Endothelial cell of umbilical vein (primary cell): ENCODE measurements around the gene CASP10. TPM values are rescaled to one million over a fixed set of nuclear protein-coding genes. Genes with fewer than 3 reads are reported as not detected.

Experiments used
- BruUV-seq: library from RNA; stranded (reverse); fragments of 400-500 nt; replicated peaks from 2 replicates; lab custom pipeline; 2021; lab: Mats Ljungman, UMichigan
- CTCF ChIA-PET: fragments of 300-600, 350-600 bp; sonication (Branson Sonifier 250); formaldehyde crosslinking; loops from one replicate; lab custom pipeline; 2021; ENCODE audit warnings: antibody characterized with exemption, inconsistent platforms; lab: Charles Lee
- POLR2A ChIA-PET: fragments of 300-600, 350-600 bp; sonication (Branson Sonifier 250); formaldehyde crosslinking; loops from one replicate; lab custom pipeline; 2021; ENCODE audit warnings: antibody characterized with exemption, inconsistent platforms; lab: Charles Lee
- DNase-seq: peaks from one replicate; pipeline ENCODE4 v3.0.0-alpha.2; 2011; ENCODE audit warnings: low read depth, low spot score
- FAIRE-seq: peaks from 2 replicates; lab custom pipeline; 2011; peaks lifted over from hg19 to GRCh38; lab: Jason Lieb, UNC
- H2AFZ ChIP-seq: 2 replicates; pipeline ENCODE4 v1.6.0; 2012; ENCODE audit warnings: low read depth, low read length, control low read depth, inconsistent platforms
- H3K27ac ChIP-seq: 2 replicates; pipeline ENCODE4 v1.5.1; 2011; ENCODE audit warnings: low read depth, mild to moderate bottlenecking, control low read depth, low read length, moderate library complexity; ENCODE audit not compliant: insufficient read depth
- H3K27me3 ChIP-seq, 2 experiments: 2 replicates each; pipeline versions ENCODE4 v1.6.0 to v1.6.1; 2011; ENCODE audit warnings: low read length in 2 of 2, mixed read lengths in 1 of 2; ENCODE audit not compliant: control insufficient read depth in 2 of 2, insufficient read depth in 2 of 2
- H3K36me3 ChIP-seq, 2 experiments: 2 replicates in 1 of 2; 3 replicates in 1 of 2; pipeline ENCODE4 v1.5.1; 2011; ENCODE audit warnings: low read length in 2 of 2, mild to moderate bottlenecking in 1 of 2, moderate library complexity in 1 of 2; ENCODE audit not compliant: control insufficient read depth in 2 of 2, insufficient read depth in 2 of 2; ENCODE audit errors: extremely low read depth in 1 of 2
- H3K4me1 ChIP-seq: 3 replicates; pipeline ENCODE4 v1.5.1; 2011; ENCODE audit warnings: mild to moderate bottlenecking, low read length; ENCODE audit not compliant: control insufficient read depth, insufficient read depth; ENCODE audit errors: extremely low read depth
- H3K4me2 ChIP-seq: 2 replicates; pipeline ENCODE4 v1.6.1; 2011; ENCODE audit warnings: low read length, control low read depth, mixed read lengths; ENCODE audit not compliant: insufficient read depth
- H3K4me3 ChIP-seq, 3 experiments: fragments of 200-600 bp in 1 of 3; sonication (generic), shearing (Covaris generic) in 1 of 3; replicated peaks in 1 of 3; 2 replicates each; pipeline ENCODE4 v1.5.1; 2011 to 2016; ENCODE audit warnings: control low read depth in 3 of 3, low read length in 3 of 3, mild to moderate bottlenecking in 2 of 3, inconsistent platforms in 1 of 3, low read depth in 1 of 3, moderate library complexity in 1 of 3; ENCODE audit not compliant: insufficient read depth in 1 of 3
- H3K79me2 ChIP-seq: 2 replicates; pipeline ENCODE4 v1.6.0; 2012; ENCODE audit warnings: low read length, inconsistent platforms; ENCODE audit not compliant: control insufficient read depth, insufficient read depth
- H3K9ac ChIP-seq: replicated peaks from 2 replicates; pipeline ENCODE3; 2011; ENCODE audit warnings: low read length, control low read depth; ENCODE audit not compliant: insufficient read depth; ENCODE audit errors: extremely low read depth
- H3K9me1 ChIP-seq: replicated peaks from 3 replicates; pipeline ENCODE4 v1.6.0; 2011; ENCODE audit warnings: mild to moderate bottlenecking, low read length; ENCODE audit not compliant: control insufficient read depth, insufficient read depth; ENCODE audit errors: extremely low read depth
- H3K9me3 ChIP-seq: replicated peaks from 2 replicates; pipeline ENCODE4 v1.5.1; 2012; ENCODE audit warnings: low read length, inconsistent platforms; ENCODE audit not compliant: control insufficient read depth, insufficient read depth
- H4K20me1 ChIP-seq: replicated peaks from 2 replicates; pipeline ENCODE3; 2011; ENCODE audit warnings: mild to moderate bottlenecking, low read length; ENCODE audit not compliant: control insufficient read depth, insufficient read depth; ENCODE audit errors: extremely low read depth
- CTCF ChIP-seq, 2 donors: IDR thresholded peaks; 1 replicate in 1 of 2; 2 replicates in 1 of 2; pipeline ENCODE4 v1.5.1; 2011; ENCODE audit warnings: low read length in 2 of 2, mild to moderate bottlenecking in 2 of 2, moderate library complexity in 2 of 2, control low read depth in 1 of 2, inconsistent platforms in 1 of 2, low read depth in 1 of 2; ENCODE audit not compliant: insufficient read depth in 1 of 2; ENCODE audit errors: extremely low read depth in 1 of 2
- EZH2 ChIP-seq: IDR thresholded peaks from 2 replicates; pipeline ENCODE4 v1.6.1; 2012; ENCODE audit warnings: borderline replicate concordance, low read depth, mild to moderate bottlenecking, moderate library complexity, low read length, inconsistent platforms; ENCODE audit not compliant: severe bottlenecking
- GATA2 ChIP-seq: IDR thresholded peaks from 2 replicates; pipeline ENCODE4 v1.7.0; 2011; ENCODE audit warnings: low read depth, mild to moderate bottlenecking, moderate library complexity, mixed read lengths, low read length; ENCODE audit not compliant: insufficient read length, insufficient read depth
- JUN ChIP-seq: IDR thresholded peaks from 2 replicates; pipeline ENCODE4 v1.6.1; 2011; ENCODE audit warnings: borderline replicate concordance, low read depth; ENCODE audit not compliant: insufficient read length, insufficient read depth
- MAX ChIP-seq: IDR thresholded peaks from 2 replicates; pipeline ENCODE4 v1.6.1; 2011; ENCODE audit not compliant: insufficient read depth, insufficient read length
- MYC ChIP-seq: IDR thresholded peaks from one replicate; pipeline ENCODE4 v1.6.1; 2011; ENCODE audit warnings: mild to moderate bottlenecking, low read depth, low read length
- dilution Hi-C: fragments of 300-500 bp; cut with MboI; formaldehyde crosslinking; loops from one replicate; pipeline ENCODE4 v1.15.0; 2019; ENCODE audit warnings: low sequenced_read_pairs; ENCODE audit not compliant: extremely low pct_ligation_motif_present
- intact Hi-C: fragments of 100-400 bp; cut with micrococcal nuclease; formaldehyde crosslinking; loops from one replicate; pipeline ENCODE4 v1.10.0; 2022
- polyA plus RNA-seq, 4 experiments: library from polyadenylated mRNA; depleted of rRNA in 3 of 4; stranded (reverse) in 3 of 4; unstranded in 1 of 4; fragments of >200 nt; gene quantifications; 2 replicates each; pipeline versions ENCODE4 v1.2.1 to v1.2.3, GENCODE V29; 2011 to 2012; ENCODE audit warnings: missing spikeins in 1 of 4
- total RNA-seq: library from RNA; stranded (reverse); gene quantifications from 2 replicates; pipeline ENCODE4 v1.2.3, GENCODE V29; 2021

Gene CASP10
- total and polyA plus RNA-seq, 2 donors (not counting 3 experiments of a cell fraction or from before 2014, with no cell fraction given), result 16.4 to 37.6 TPM

- Histone ChIP-seq H3K79me2 (peaks cover 5% of the 10 kb centered on the region), H3K9ac (peak overlapping the region; percentile 47), H2AFZ (no peak overlapping the region), H3K4me3 (peak overlapping the region in 1 of 3 experiments; percentile 37), H3K9me1 (no peaks in the 10 kb centered on the region), H3K4me2 (peak overlapping the region; percentile 61), H4K20me1 (no peaks in the 10 kb centered on the region), H3K4me1 (peaks cover 35% of the 10 kb centered on the region), H3K36me3 (peaks cover 13 to 16% of the 10 kb centered on the region in 2 experiments), H3K9me3 (no peaks in the 10 kb centered on the region), H3K27ac (peak overlapping the region; percentile 69), H3K27me3 (no peaks in the 10 kb centered on the region)
- no TSS peak for BruUV-seq
- FAIRE-seq (peak; percentile 91), DNase-seq (peak; percentile 93)
- intact Hi-C loops (loop anchor here (1.0 kb wide), 2 partner anchors 8 to 29 kb away; partner anchors contain the start of gene CASP10), dilution Hi-C loops (loop anchor here (25.0 kb wide), 1 partner anchor 279 kb away; no protein-coding TSS in a partner anchor)
- no peak for TF ChIP-seq MAX
- TF ChIP-seq GATA2, result peak; percentile 33
- no peak for TF ChIP-seq MYC
- TF ChIP-seq JUN, result no peak
- no peak for TF ChIP-seq CTCF (IDR thresholded peaks at IDR 0.05; ENCODE audit: extremely low read depth in 1 of 2, insufficient read depth in 1 of 2, low read depth in 1 of 2, low read length in 2 of 2)
- TF ChIP-seq EZH2, result no peak
- CTCF ChIA-PET, result interaction anchor here (1.0 to 3.4 kb wide), 7 partner anchors 8 to 290 kb away, joined by 3 to 42 read pairs (median 5); partner anchors contain the start of gene CASP10
- POLR2A ChIA-PET, result interaction anchor here (0.6 to 1.6 kb wide), 3 partner anchors 9 to 336 kb away, joined by 3 read pairs; partner anchors contain the start of gene CASP10
Observed at GRCh38 chr2:201191132-201191875, 8.4 kb downstream of the CASP10 start.
